Measurements from ENCODE around the gene WDR33. TPM values are rescaled to one million over a fixed set of nuclear protein-coding genes. Genes with fewer than 3 reads are reported as not detected.
A peak's percentile ranks its signal among the peaks of the same experiment; 100 is the strongest.

Gene WDR33
- total RNA-seq, 3 donors from 2014 or later = 43.3 to 57.1 (median 43.4) TPM

GRCh38 chr2:127735537-127736399, 75.2 kb downstream of the WDR33 start:
- no peaks in the 10 kb centered on the region for H3K9me3 ChIP-seq
- H3K36me3 ChIP-seq (ENCODE audit: low read depth) = no peaks in the 10 kb centered on the region
- H3K4me1 ChIP-seq (ENCODE audit: low read depth) = peaks cover 9% of the 10 kb centered on the region
- no peak overlapping the region for H3K4me3 ChIP-seq
- ATAC-seq = peak; percentile 83
- TF ChIP-seq CTCF (IDR thresholded peaks at IDR 0.05) = no peak
- DNase-seq = no peak
- intact Hi-C loops (cut with DNase I, micrococcal nuclease) = no loop called here

- peak; percentile 44 for ATAC-seq
- Histone ChIP-seq H3K9me3 (no peaks in the 10 kb centered on the region), H3K4me3 (no peak overlapping the region), H3K4me1 (ENCODE audit: low read depth) (peaks cover 9% of the 10 kb centered on the region), H3K36me3 (ENCODE audit: low read depth) (no peaks in the 10 kb centered on the region)
- intact Hi-C loops (cut with DNase I, micrococcal nuclease) = no loop called here
- no peak for DNase-seq
- TF ChIP-seq CTCF (IDR thresholded peaks at IDR 0.05) = no peak
Measured at GRCh38 chr2:127735044-127735443, 75.9 kb downstream of the WDR33 start.

GRCh38 chr2:127733816-127734537, 77.0 kb downstream of the WDR33 start:
- TF ChIP-seq CTCF (IDR thresholded peaks at IDR 0.05) = no peak
- H3K36me3 ChIP-seq (ENCODE audit: low read depth) = no peaks in the 10 kb centered on the region
- H3K4me1 ChIP-seq (ENCODE audit: low read depth) = peaks cover 9% of the 10 kb centered on the region
- DNase-seq = no peak
- no peak for ATAC-seq
- no peak overlapping the region for H3K4me3 ChIP-seq
- intact Hi-C loops (cut with DNase I, micrococcal nuclease) = no loop called here
- H3K9me3 ChIP-seq = no peaks in the 10 kb centered on the region

DNA sequence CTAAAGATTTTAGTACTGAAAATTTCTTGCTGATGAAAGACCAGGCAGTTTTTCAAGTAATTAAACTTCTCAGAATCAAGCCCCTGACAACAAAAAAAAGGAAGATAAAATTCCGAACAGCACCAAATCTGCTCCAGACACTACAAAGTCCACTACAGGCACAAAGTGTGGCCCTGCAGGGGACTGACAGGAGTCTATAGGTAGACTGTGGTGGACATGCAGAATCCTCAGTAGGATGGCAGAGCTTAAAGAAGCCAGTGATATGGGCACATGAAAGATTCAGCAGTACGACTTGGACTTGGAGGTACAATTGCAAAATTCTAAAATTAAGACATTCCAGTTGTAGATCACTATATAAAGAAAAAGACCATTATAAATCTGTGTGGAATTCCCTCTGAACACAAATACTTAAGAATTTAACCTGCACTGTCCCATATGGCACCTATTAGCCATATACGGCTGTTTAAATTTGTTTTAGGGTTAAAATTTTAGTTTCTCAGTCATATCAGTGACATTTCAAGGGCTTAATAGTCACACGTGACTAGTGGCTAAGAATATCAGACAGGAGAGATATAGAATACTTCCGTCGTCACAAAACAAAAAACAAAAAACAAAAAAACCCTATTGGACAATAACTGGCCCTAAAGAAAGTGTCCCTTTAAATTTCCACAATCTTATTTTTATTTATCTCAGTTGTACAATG, 77.7 kb downstream of the WDR33 start:
- DNase-seq = no peak
- intact Hi-C loops (cut with DNase I, micrococcal nuclease) = no loop called here
- no peak overlapping the region for H3K4me3 ChIP-seq

More for the DNA sequence above, 77.7 kb downstream of the WDR33 start:
- no peak for TF ChIP-seq CTCF (IDR thresholded peaks at IDR 0.05)
- ATAC-seq = no peak
- Histone ChIP-seq H3K36me3 (ENCODE audit: low read depth) (no peaks in the 10 kb centered on the region), H3K9me3 (no peaks in the 10 kb centered on the region), H3K4me1 (ENCODE audit: low read depth) (peaks cover 9% of the 10 kb centered on the region)
